Melanocyte of skin (primary cell): ENCODE results near the gene THAP8. TPM values are rescaled to one million over a fixed set of nuclear protein-coding genes. Genes with fewer than 3 reads are reported as not detected.

Source experiments
- total RNA-seq, 2 donors: library from RNA; depleted of rRNA; stranded (reverse); fragments of >200 nt; gene quantifications; 2 replicates each; pipeline ENCODE4 v1.2.3, GENCODE V29; 2012

The THAP8 gene
- total RNA-seq, result 1 to 10 TPM; 2.7 to 4.1 TPM

GRCh38 chr19:36054119-36054732 is at the start of gene THAP8:
TSS of gene THAP8 (minus strand) at chr19:36054285. CDS start at chr19:36054217, 68 bp downstream.

DNA sequence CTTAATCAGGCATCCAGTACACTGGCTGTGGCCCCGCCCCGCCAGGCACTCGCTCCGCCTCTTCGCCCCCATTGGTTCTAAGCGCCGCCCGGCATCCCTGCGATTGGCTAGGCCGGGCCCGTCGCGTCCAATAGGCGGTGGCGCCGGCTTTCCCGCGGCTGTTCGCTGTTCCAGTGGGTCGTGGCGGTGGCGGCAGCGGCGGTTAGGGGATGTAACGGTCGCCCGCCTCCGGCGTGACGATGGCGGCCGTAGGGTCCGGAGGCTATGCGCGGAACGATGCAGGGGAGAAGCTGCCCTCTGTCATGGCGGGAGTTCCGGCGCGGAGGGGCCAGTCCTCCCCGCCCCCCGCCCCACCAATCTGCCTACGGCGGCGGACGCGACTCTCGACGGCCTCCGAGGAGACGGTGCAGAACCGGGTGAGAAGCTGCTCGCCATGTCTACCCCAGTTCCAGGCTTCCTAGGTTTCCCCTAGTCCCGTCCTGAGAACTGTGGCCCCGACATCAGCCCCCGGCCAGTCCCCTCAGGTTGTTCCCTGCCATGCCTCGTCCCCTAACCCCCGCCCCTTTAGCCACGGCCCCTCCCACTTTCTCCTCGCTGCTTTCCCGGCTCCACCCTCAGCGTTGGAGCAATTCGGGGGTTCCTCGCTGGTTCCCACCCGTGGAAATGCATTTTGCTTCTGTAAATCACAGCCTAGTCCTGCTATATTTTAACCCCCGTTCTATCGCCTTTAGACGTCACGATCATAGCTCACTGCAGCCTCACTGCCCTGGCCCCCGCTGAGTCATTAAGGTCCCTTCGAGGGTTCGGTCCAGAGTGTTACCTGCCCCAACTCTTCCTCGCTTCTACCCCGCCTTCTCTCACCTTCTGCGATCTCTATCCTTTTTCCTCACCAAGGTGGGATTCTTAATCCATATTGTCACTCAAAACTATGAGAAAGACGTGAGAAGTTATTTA is 925 bp upstream of the THAP8 start, which contains the start of gene WDR62:
Gene WDR62, plus strand, starts transcription at position 165 of the 954 bp plus-strand sequence. Its CDS starts 75 bp downstream, at position 240.

GRCh38 chr19:36032251-36033104 is 21.6 kb downstream of the THAP8 start, which contains the start of gene CLIP3:
TSS of gene CLIP3 (minus strand) at chr19:36032873. CDS start at chr19:36032357, 516 bp downstream.

DNA sequence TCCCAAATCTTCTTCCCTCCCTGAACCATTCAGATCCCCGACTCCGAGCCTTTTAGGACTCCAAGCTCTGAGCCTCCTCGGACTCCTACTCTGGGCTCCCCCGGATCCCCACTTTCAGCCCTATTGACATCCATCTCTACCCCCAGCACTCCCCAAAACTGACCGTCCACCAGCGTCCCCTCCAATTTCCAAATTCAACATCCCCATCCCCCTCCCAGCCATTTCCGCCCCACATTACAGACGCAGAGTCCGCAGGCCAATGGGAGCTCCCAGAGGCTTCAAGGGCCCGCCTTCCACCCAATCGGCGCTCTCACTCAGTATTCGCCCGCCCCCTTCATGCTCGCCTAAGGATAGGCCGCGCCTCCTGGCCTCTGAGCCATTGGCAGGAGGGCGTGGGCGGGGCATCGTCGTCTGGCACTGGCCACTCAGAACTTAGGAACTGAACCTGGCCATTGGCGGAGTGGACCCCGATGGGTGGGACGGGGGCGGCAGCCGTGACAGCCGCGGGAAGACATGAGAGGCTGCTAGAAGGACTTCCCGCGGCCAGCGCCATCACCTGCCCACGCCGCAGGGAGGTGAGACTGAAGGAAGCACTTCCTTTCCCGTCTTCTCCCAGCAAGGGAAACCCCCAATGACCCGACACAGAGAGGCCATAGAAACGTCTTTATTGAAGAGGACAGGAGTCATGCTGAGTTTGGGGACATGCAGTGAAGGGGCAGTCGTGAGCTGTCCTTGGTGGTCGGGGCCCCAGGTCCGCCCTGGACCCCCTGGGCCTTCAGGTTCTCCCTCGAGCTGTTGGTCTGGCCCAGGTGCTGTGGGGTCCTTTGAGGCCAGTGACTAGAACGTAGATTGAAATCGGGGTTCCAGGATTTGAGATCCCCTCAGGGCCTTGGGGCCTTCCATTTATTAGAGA is 39.8 kb downstream of the THAP8 start, which contains the start of gene ALKBH6:
Gene ALKBH6, minus strand, starts transcription at position 202 of the 913 bp plus-strand sequence. CDS start 816 bp downstream, outside the sequence.

GRCh38 chr19:36008336-36008978 is 45.6 kb downstream of the THAP8 start, which contains the start of gene SYNE4:
TSS of gene SYNE4 (minus strand) at chr19:36008813. CDS start at chr19:36008681, 132 bp downstream.

DNA sequence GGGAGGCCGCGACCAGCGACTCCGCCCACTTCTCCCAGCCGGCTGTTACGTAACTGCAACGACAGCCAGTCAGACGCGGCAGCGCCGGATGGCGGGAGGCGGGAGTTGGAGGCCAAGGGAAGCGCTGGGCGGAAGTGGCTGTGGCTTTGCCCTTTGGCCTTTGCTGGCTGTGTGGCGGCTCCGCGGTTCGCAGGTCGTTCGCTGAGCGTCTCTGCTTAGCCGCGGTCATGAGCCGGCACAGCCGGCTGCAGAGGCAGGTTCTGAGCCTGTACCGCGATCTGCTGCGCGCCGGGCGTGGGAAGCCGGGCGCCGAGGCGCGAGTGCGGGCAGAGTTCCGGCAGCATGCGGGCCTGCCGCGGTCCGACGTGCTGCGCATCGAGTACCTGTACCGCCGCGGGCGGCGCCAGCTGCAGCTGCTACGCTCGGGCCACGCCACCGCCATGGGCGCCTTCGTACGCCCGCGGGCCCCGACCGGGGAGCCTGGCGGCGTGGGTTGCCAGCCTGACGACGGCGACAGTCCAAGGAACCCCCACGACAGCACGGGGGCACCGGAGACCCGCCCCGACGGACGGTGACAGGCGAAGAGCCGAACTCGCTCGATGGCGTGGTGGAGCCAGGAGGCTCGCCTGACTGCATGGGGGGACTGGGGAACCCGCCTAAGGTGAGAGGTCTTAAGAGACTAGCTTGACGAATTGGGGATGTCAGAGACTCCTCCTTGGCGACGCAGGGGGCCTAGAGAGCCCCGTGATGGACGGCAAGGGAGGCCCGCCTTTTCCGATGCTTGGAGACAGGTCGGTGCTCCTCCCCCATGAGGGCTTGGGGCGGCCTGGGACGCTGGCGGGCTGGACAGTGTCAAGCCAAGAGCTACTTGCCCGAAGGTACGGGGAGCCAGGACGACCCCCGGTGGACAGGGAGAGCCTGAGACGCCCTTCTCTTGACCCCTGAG is 58.8 kb downstream of the THAP8 start, which contains the start of gene SDHAF1:
Gene SDHAF1, plus strand, starts transcription at position 141 of the 946 bp plus-strand sequence. Its CDS starts 87 bp downstream, at position 228.

Other genes with a start within 250 kb of the THAP8 start
- gene PRODH2, start 241.4 kb downstream of the THAP8 start, total RNA-seq, result not detected
- gene NPHS1, start 201.8 kb downstream of the THAP8 start, total RNA-seq, result not detected
- gene KIRREL2, start 197.4 kb downstream of the THAP8 start, total RNA-seq, result under 1 TPM; 0.33 to 0.34 TPM
- gene APLP1, start 185.7 kb downstream of the THAP8 start, total RNA-seq, result 1 to 10 TPM in 1 of 2 donors, under 1 TPM in 1; under 0.01 to 2.1 TPM
- gene NFKBID, start 153.7 kb downstream of the THAP8 start, total RNA-seq, result 10 to 100 TPM in 1 of 2 donors, 1 to 10 TPM in 1; 3.1 to 20.6 TPM
- gene HCST, start 151.8 kb downstream of the THAP8 start, total RNA-seq, result under 1 TPM in 1 of 2 donors, not detected in 1; 1.00 TPM
- gene TYROBP, start 146.0 kb downstream of the THAP8 start, total RNA-seq, result not detected
- gene LRFN3, start 117.9 kb downstream of the THAP8 start, total RNA-seq, result 1 to 10 TPM; 5.2 to 5.7 TPM
- gene SDHAF1, start 59.1 kb downstream of the THAP8 start, total RNA-seq, result 10 to 100 TPM in 1 of 2 donors, 1 to 10 TPM in 1; 9.6 to 20.6 TPM
- under 1 TPM in 1 of 2 donors, not detected in 1; under 0.01 TPM for gene SYNE4, start 45.5 kb downstream of the THAP8 start, total RNA-seq
- gene ALKBH6, start 40.1 kb downstream of the THAP8 start, total RNA-seq, result 10 to 100 TPM; 28.6 to 29.0 TPM
- 1 to 10 TPM; 2.0 to 3.1 TPM for gene CLIP3, start 21.4 kb downstream of the THAP8 start, total RNA-seq
- gene WDR62, start 612 bp upstream of the THAP8 start, total RNA-seq, result 10 to 100 TPM in 1 of 2 donors, 1 to 10 TPM in 1; 6.2 to 16.3 TPM
- not detected for gene OVOL3, start 56.9 kb upstream of the THAP8 start, total RNA-seq
- 10 to 100 TPM; 37.5 to 72.3 TPM for gene POLR2I, start 60.6 kb upstream of the THAP8 start, total RNA-seq
- gene TBCB, start 61.2 kb upstream of the THAP8 start, total RNA-seq, result 100 to 1,000 TPM; 123 to 168 TPM
- 100 to 1,000 TPM; 255 to 283 TPM for gene CAPNS1, start 85.8 kb upstream of the THAP8 start, total RNA-seq
- 1 to 10 TPM in 1 of 2 donors, under 1 TPM in 1; 0.33 to 2.1 TPM for gene COX7A1, start 98.2 kb upstream of the THAP8 start, total RNA-seq
- 1 to 10 TPM; 1.7 to 2.1 TPM for gene ZNF565, start 160.4 kb upstream of the THAP8 start, total RNA-seq
- 10 to 100 TPM; 38.2 to 49.6 TPM for gene ZNF146, start 160.8 kb upstream of the THAP8 start, total RNA-seq